Omental fat pad (tissue), 4 donors: Measurements from ENCODE around the gene TECR. TPM values are rescaled to one million over a fixed set of nuclear protein-coding genes. Genes with fewer than 3 reads are reported as not detected.
A peak's percentile ranks its signal among the peaks of the same experiment; 100 is the strongest.
"Not testable (repeated sequence)": the region's sequence is repeated elsewhere in the genome, so short reads cannot be mapped to it uniquely, and the experiment has no call there.

Experiments used
- ATAC-seq: fragments of 150-250 bp; one replicate; pipeline ENCODE4 v1.9.1; 2016; ENCODE audit warnings: mild to moderate bottlenecking, moderate library complexity; ENCODE audit not compliant: low FRiP score
- DNase-seq: peaks from one replicate; pipeline ENCODE4 v3.0.0-alpha.2; 2019; ENCODE audit warnings: low spot score
- total RNA-seq, 4 donors: library from RNA; depleted of rRNA; stranded (reverse); fragments of >200 nt; gene quantifications; one replicate each; pipeline ENCODE4 v1.1.0, GENCODE V29; 2016
- TF ChIP-seq, protein P1 (sequence below), 3 donors: fragments of 450-650 bp; IDR thresholded peaks; one replicate each; pipeline ENCODE4 v1.5.1; 2016 to 2017; ENCODE audit warnings: antibody characterized with exemption in 3 of 3, mild to moderate bottlenecking in 3 of 3, moderate library complexity in 2 of 3

TECR gene
- total RNA-seq, 4 donors from 2014 or later: 32.9 to 58.1 (median 46.8) TPM

DNA sequence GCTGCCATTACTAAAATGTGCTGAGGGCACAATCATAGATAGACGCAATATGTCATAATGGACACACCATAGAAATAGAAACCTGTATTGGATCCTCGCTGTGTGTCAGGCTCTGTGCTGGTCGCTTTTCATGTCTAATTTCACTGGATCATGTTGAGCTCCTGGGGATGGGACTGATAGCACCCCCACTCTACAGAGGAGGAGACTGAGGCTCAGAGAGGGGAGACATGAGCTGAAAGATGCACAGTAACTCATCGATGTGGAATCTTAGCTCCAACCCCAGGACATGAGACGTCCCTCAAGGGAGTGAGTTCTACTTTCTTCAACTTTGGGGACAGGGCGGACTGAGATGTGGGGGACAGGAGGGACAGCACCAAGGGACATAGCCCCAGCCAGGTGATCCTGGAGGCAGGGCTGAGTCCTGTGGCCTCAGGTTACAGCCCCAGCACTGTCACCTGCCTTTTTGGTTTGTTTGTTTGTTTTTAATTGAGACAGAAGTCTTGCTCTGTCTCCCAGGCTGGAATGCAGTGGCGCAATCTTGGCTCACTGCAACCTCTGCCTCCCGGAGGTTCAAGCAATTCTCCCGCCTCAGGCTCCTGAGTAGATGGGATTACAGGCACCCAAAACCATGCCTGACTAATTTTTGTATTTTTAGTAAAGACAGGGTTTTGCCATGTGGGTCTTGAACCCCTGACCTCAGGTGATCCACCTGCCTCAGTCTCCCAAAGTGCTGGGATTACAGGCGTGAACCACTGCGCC is 26.9 kb upstream of the TECR start:
- ATAC-seq (no peak), DNase-seq (no peak)
- TF ChIP-seq, protein P1, sequence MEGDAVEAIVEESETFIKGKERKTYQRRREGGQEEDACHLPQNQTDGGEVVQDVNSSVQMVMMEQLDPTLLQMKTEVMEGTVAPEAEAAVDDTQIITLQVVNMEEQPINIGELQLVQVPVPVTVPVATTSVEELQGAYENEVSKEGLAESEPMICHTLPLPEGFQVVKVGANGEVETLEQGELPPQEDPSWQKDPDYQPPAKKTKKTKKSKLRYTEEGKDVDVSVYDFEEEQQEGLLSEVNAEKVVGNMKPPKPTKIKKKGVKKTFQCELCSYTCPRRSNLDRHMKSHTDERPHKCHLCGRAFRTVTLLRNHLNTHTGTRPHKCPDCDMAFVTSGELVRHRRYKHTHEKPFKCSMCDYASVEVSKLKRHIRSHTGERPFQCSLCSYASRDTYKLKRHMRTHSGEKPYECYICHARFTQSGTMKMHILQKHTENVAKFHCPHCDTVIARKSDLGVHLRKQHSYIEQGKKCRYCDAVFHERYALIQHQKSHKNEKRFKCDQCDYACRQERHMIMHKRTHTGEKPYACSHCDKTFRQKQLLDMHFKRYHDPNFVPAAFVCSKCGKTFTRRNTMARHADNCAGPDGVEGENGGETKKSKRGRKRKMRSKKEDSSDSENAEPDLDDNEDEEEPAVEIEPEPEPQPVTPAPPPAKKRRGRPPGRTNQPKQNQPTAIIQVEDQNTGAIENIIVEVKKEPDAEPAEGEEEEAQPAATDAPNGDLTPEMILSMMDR (IDR thresholded peaks at IDR 0.05): no peak

DNA sequence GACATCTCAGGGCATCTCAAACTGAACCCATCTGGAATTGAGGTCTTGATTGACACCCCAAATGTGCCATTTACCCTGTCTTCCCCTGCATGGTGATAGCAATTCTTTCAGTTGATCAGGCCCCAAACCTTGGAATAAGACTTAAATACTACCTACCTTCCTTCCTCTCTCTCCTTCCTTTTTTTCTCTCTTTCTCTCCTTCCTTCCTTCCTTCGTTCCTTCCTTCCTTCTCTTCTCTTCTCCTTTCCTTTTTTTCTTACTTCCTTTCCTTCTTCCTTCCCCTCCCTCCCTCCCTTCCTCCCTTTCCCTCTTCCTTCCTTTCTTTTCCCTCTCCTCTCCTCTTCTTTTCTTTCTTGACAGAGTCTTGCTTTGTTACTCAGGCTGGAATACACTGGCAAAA is 26.1 kb upstream of the TECR start:
- no peak for ATAC-seq
- TF ChIP-seq, protein P1 (IDR thresholded peaks at IDR 0.05): no peak
- no peak for DNase-seq

DNA sequence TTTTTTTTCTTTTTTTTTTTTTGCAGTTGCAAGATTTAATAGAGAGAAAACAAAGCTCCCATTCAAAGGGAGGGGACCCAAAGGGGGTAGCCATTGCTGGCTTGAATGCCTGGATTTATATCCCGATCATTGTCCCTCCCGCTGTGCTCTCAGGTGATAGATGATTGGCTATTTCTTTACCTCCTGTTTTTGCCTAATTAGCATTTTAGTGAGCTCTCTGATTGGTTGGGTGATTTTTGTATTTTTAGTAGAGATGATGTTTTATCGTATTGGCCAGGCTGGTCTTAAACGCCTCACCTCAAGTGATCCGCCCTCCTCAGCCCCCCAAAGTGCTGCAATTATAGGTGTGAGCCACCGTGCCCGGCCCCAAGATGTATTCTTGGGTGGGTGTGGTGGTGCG is 24.8 kb upstream of the TECR start:
- not testable (repeated sequence) for DNase-seq, ATAC-seq

DNA sequence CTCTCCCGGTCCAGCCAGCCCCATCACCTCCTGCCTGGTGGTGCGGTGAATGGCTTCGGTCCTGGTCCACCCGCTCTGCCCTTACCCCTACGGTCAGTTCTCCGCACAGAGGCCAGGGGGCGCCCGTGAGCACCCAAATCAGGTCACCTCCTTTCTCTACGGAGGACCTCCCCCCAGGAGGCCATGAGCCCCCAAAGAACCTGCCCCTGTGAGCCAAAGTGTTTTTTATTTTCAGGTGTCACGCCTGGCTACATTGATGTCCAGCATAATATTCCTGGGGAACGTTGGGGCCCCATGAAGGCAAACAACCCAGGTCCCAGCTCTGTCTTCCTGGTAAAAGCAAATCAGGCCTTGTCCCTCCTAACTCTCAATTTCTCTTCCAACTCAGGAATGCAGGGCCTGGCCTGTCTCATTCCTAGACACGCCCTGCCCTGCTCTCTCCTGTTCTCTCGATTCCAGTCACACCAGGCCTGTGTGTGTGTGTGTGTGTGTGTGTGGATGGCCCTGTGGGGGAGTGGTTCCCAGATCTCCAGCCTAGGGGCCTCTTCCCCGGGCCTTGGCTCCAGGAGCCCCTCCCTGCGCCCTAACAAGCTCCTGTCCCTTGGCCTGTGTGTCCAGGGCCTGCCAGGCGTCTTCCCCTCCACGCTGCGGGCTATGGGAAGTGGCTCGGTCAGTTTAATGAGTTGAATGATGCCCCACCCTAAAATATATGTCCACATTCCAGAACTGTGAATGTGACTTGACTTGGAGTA is 23.7 kb upstream of the TECR start:
- ATAC-seq (no peak), DNase-seq (no peak)
- TF ChIP-seq, protein P1 (IDR thresholded peaks at IDR 0.05): no peak

DNA sequence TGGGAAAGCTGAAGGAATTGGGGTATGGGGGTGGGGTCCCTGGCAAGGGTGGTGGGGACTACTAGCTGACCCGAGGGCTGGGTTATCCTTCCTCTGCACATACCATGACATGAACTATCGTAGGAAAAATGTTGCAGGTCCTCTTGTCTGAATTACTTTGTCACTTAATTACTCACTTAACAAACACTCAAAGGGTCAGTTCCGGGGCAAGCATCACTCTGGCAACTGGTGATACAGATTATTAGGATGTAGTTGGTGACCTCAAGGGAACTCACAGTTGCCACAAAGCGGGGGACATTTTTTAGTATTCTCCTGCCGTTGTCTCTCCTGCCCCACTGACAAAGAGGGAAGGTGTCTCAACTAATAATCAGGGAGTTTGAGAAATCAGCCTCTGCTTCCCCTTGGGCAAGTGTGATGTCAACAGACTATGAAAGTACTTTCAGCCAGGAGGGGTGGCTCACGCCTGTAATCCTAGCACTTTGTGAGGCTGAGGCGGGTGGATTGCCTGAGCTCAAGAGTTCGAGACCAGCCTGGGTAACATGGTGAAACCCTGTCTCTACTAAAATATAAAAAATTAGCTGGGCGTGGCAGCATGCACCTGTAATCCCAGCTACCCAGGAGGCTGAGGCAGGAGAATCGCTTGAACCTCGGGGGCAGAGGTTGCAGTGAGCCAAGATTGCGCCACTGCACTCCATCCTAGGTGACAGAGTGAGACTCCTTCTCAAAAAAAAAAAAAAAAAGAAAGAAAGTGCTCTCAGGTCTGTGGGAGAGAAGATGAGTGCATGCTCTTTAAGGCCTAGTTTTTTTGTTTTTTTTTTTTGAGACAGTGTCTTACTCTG is 21.5 kb upstream of the TECR start:
- ATAC-seq (no peak), DNase-seq (no peak)
- TF ChIP-seq, protein P1 (IDR thresholded peaks at IDR 0.05): no peak

DNA sequence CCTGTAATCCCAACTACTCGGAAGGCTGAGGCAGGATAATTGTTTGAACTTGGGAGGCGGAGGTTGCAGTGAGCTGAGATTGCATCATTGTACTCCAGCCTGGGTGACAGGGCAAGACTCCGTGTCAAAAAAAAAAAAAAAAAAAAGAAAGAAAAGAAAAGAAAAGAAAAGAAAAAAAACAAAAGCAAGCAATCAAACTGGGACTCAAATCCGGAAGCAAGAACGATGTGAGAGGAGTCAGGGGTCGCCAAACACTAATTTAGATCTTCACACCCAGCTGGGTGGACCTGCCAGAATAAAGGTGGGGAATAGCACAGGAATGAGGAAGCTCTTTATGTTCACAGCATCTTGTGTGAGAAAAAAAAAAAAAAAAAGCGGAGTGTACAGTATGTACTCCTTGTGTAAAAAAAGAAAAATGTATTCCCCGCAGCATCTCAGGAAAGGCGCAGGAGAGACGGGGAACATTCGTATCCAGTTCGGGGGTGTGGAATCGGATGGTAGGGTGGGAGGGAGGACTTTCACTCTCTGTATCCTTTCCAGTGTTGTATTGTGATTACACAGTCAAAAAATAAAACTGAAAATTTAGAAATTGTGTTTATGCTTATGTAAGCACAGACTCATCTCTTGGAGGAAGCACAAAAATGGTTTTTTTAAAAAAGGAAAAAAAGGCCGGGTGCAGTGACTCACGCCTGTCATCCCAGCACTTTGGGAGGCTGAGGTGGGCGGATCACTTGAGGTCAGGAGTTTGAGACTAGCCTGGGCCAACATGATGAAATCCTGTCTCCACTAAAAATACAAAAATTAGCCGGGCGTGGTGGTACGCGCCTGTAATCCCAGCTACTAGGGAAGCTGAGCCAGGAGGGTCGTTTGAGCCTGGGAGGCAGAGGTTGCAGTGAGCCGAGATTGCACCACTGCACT is 18.8 kb upstream of the TECR start:
- DNase-seq (no peak), ATAC-seq (peak; percentile 77)
- TF ChIP-seq, protein P1 (IDR thresholded peaks at IDR 0.05): no peak
